T-helper 17 cell (primary cell): ENCODE results near the gene BORCS8. TPM values are rescaled to one million over a fixed set of nuclear protein-coding genes. Genes with fewer than 3 reads are reported as not detected.
"Not testable (repeated sequence)": the region's sequence is repeated elsewhere in the genome, so short reads cannot be mapped to it uniquely, and the experiment has no call there.

Source experiments
- ATAC-seq: fragments of 150-1000 bp; cut with Tn5 transposase; 2 replicates; pipeline ENCODE4 v1.10.0; 2021; ENCODE audit warnings: mild to moderate bottlenecking, moderate library complexity
- DNase-seq, 3 donors: peaks; one replicate each; pipeline versions ENCODE4 v3.0.0 to v3.0.0-alpha.2; 2020 to 2021
- H3K9me3 ChIP-seq: one replicate; pipeline ENCODE4 v1.7.0; 2013; ENCODE audit warnings: low read length, mild to moderate bottlenecking; ENCODE audit not compliant: control insufficient read depth, poor library complexity, severe bottlenecking
- H3K27ac Mint-ChIP-seq: one replicate; pipeline ENCODE4 v1.8.0; 2022; ENCODE audit warnings: mild to moderate bottlenecking, moderate library complexity, mixed read lengths
- H3K27me3 Mint-ChIP-seq: one replicate; pipeline ENCODE4 v1.8.0; 2022; ENCODE audit warnings: mixed read lengths
- H3K36me3 Mint-ChIP-seq: one replicate; pipeline ENCODE4 v1.8.0; 2022; ENCODE audit warnings: low read depth, mixed read lengths
- H3K4me1 Mint-ChIP-seq: one replicate; pipeline ENCODE4 v1.8.0; 2022; ENCODE audit warnings: mild to moderate bottlenecking, mixed read lengths
- H3K4me3 Mint-ChIP-seq: one replicate; pipeline ENCODE4 v1.8.0; 2022; ENCODE audit warnings: mild to moderate bottlenecking, moderate library complexity, mixed read lengths
- total RNA-seq, 4 donors: library from RNA in 2 of 4; stranded (reverse) in 2 of 4; gene quantifications; one replicate each; pipeline ENCODE4 v1.2.3 and lab custom pipeline; 2022 to 2026

The BORCS8 gene
- total RNA-seq, 2 donors from 2014 or later = 27.4 to 30.8 TPM

DNA sequence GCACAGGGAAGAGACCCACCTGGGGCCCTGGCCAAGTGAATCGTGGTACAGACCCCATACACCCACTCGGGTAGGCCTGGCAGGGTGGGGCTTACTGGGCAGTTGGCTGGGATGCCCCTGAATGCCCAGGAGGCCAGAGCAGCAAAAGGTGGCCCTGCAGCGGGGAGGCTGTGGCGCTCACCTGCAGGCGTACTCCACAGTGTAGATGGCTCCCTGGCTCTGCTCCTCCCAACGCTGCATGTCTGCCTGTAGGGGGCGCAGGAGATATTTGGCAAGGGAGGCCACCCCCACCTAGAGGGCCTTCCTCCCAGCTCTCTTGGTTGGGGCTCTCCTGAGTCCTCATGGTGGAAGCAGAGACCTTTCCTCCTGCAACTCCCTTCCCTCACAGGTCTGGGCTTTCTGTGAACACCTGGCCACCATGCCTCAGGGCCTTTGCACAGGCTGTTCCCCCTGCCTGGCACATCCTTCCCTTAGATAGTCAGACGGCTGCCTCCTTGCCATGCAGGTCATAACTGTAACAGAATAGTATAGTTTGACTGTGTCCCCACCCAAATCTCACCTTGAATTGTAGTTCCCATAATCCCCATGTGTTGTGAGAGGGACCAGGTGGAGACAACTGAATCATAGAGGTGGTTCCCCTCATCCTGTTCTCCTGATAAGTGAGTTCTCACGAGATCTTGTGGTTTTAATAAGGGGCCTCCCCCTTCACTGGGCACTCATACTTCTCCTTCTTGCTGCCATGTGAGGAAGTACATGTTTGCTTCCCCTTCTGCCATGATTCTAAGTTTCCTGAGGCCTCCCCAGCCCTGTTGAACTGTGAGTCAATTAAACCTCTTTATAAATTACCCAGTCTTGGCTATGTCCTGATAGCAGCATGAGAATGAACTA lies 5.9 kb downstream of the BORCS8 start:
- H3K9me3 ChIP-seq = no peaks in the 10 kb centered on the region
- Mint-ChIP-seq H3K27me3 (no peaks in the 10 kb centered on the region), H3K27ac (no peak overlapping the region), H3K4me1 (peaks cover 27% of the 10 kb centered on the region), H3K36me3 (peaks cover 3% of the 10 kb centered on the region), H3K4me3 (peak overlapping the region; percentile 19)
- ATAC-seq = peak; percentile 89
- peak; percentile 43 to 54 (median 49) for DNase-seq

- Mint-ChIP-seq H3K27me3 (no peaks in the 10 kb centered on the region), H3K4me3 (no peak overlapping the region), H3K36me3 (peaks cover 3% of the 10 kb centered on the region), H3K27ac (no peak overlapping the region), H3K4me1 (peaks cover 14% of the 10 kb centered on the region)
- no peak for DNase-seq
- no peak for ATAC-seq
- no peaks in the 10 kb centered on the region for H3K9me3 ChIP-seq
Observed at GRCh38 chr19:19181488-19181998, 10.4 kb downstream of the BORCS8 start.

GRCh38 chr19:19179548-19180441 lies 12.2 kb downstream of the BORCS8 start:
- DNase-seq (no peak), ATAC-seq (no peak)
- Mint-ChIP-seq H3K4me1 (peaks cover 11% of the 10 kb centered on the region), H3K4me3 (no peak overlapping the region), H3K36me3 (peaks cover 3% of the 10 kb centered on the region), H3K27ac (no peak overlapping the region), H3K27me3 (no peaks in the 10 kb centered on the region)
- no peaks in the 10 kb centered on the region for H3K9me3 ChIP-seq

- no peaks in the 10 kb centered on the region for H3K36me3 Mint-ChIP-seq
- no peaks in the 10 kb centered on the region for H3K9me3 ChIP-seq
- H3K4me3 Mint-ChIP-seq = no peak overlapping the region
- peak overlapping the region; percentile 87 for H3K27ac Mint-ChIP-seq
- DNase-seq (no peak), ATAC-seq (no peak)
- peaks cover 6% of the 10 kb centered on the region for H3K4me1 Mint-ChIP-seq
- no peaks in the 10 kb centered on the region for H3K27me3 Mint-ChIP-seq
Observed at GRCh38 chr19:19176950-19177349, 15.0 kb downstream of the BORCS8 start.

- not testable (repeated sequence) for H3K36me3 Mint-ChIP-seq, H3K27ac Mint-ChIP-seq, H3K27me3 Mint-ChIP-seq, H3K4me3 Mint-ChIP-seq, ATAC-seq, DNase-seq, H3K9me3 ChIP-seq
- H3K4me1 Mint-ChIP-seq = peaks cover 14% of the 10 kb centered on the region
Observed at GRCh38 chr19:19173243-19173642, 18.7 kb downstream of the BORCS8 start.

- H3K27me3 Mint-ChIP-seq = peaks cover 6% of the 10 kb centered on the region
- H3K27ac Mint-ChIP-seq = peak overlapping the region; percentile 8
- no peaks in the 10 kb centered on the region for H3K9me3 ChIP-seq
- H3K4me1 Mint-ChIP-seq = peaks cover 14% of the 10 kb centered on the region
- peaks cover 2% of the 10 kb centered on the region for H3K36me3 Mint-ChIP-seq
- ATAC-seq (no peak), DNase-seq (no peak)
- H3K4me3 Mint-ChIP-seq = no peak overlapping the region
Observed at GRCh38 chr19:19171821-19172532, 20.0 kb downstream of the BORCS8 start.

GRCh38 chr19:19170873-19171672 lies 20.9 kb downstream of the BORCS8 start:
- H3K9me3 ChIP-seq = no peaks in the 10 kb centered on the region
- H3K4me1 Mint-ChIP-seq = peaks cover 14% of the 10 kb centered on the region
- H3K27me3 Mint-ChIP-seq = peaks cover 6% of the 10 kb centered on the region
- ATAC-seq (no peak), DNase-seq (no peak)
- peaks cover 2% of the 10 kb centered on the region for H3K36me3 Mint-ChIP-seq
- H3K27ac Mint-ChIP-seq = peak overlapping the region; percentile 8
- peak overlapping the region; percentile 65 for H3K4me3 Mint-ChIP-seq

DNA sequence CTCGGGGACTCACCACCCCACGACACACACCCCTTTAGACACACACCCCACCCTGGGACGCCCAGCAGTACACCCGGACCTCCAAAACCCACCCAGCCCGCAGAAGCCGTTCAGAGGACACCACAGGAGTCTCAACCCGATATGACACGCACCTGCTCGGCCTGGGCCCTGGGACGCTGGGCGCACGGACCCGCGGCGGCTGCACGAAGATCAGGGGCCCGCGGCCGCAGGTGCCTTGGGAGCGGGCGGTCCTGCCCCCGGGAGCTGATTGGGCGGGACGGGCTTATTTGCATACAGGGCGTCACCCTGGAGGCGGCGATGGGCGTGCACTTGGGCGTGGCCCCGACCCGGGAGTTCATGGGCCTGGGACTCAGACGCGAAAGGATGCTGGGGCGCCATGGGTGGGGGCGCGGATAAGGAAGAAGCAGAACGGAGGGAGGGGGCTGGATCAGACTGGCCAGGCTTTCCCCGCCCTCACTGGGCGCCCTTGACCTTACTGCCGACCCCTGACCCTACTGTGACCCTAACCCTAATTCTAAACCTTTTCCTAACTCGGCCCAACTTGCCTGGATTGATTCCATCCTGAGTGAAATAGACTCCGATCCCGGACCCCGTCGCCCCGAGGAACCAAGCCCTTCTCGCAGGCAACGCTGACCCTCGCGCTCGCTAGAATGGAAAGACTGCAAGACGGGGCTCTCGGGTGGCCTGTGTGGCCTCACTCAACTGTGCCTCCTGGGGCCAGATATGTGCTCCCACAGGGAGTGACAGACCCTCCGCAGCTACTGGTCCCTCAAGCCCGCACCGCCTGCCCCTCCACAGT lies 21.7 kb downstream of the BORCS8 start, which contains the start of gene MEF2B:
Gene MEF2B (minus strand): TSS at position 211 of the 820 bp plus-strand sequence. CDS start 19,528 bp downstream, outside the sequence.
- peaks cover 6% of the 10 kb centered on the region for H3K27me3 Mint-ChIP-seq

DNA sequence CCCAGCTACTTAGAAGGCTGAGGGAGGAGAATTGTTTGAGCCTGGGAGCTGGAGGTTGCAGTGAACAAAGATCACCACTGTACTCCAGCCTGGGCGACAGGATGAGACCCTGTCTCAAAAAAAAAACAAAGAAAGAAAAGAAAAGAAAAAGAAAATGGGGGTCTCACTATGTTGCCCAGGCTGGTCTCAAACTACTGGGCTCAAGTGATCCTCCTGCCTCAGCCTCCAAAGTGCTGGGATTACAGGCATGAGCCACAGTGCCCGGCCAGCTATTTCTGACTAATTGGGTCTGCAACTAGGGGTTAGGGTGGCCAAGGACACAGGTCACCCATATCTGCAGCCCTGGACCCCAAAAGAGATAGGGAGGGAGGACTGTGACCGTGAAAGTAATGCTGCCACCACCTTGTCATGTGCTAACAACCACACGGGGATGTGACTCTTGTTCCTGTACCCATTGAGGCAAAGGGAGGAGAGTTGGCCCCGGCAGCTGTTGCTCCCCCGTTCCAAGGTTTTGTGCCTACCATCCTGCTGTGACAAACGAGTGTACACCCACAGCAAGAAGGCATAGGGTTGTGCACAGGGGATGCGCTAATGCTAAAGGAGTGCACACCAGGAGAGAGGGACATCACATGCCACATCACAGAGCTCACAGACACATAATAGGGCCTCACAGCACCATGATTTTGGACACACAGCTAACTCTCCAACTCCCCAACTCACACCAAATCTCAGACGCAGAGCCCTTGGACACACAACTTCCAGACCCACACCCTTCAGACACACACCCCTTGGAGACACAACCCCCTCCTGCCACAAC lies 22.5 kb downstream of the BORCS8 start:
- H3K27ac Mint-ChIP-seq = no peak overlapping the region
- H3K27me3 Mint-ChIP-seq = peaks cover 6% of the 10 kb centered on the region
- H3K4me3 Mint-ChIP-seq = peak overlapping the region; percentile 78
- DNase-seq = no peak
- ATAC-seq = no peak
- no peaks in the 10 kb centered on the region for H3K9me3 ChIP-seq
- peaks cover 2% of the 10 kb centered on the region for H3K36me3 Mint-ChIP-seq
- peaks cover 14% of the 10 kb centered on the region for H3K4me1 Mint-ChIP-seq

More for the DNA sequence above, 21.7 kb downstream of the BORCS8 start, which contains the start of gene MEF2B:
- Mint-ChIP-seq H3K4me1 (peaks cover 14% of the 10 kb centered on the region), H3K36me3 (peaks cover 2% of the 10 kb centered on the region), H3K27ac (no peak within 1 kb of the TSS), H3K4me3 (peak within 1 kb of the TSS; percentile 78)
- DNase-seq (peak; percentile 66 to 71 (median 66)), ATAC-seq (peak; percentile 97)
- H3K9me3 ChIP-seq = no peaks in the 10 kb centered on the region

DNA sequence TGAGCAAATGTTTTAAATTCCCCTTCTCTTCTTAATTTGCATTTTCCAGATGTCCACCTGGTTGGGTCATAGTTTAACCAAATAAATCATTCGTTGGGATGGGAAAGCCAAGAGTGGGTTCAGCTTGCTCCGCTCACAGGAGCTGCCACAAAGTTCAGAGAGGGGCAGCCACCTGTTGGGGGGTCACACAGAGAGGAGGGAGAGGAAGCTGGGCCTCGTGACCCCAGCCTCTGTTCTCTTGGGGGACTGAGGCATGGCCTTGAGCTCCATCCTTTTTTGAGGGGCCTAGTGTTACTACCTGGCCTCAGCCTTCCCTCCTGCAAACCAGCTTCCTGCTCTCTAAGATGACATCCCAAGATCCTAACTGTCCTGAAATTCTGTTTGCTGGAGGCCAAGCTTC lies 24.3 kb downstream of the BORCS8 start:
- no peak for ATAC-seq
- Mint-ChIP-seq H3K4me3 (no peak overlapping the region), H3K27me3 (peaks cover 6% of the 10 kb centered on the region), H3K4me1 (peaks cover 14% of the 10 kb centered on the region), H3K36me3 (peaks cover 2% of the 10 kb centered on the region), H3K27ac (no peak overlapping the region)
- no peak for DNase-seq
- no peaks in the 10 kb centered on the region for H3K9me3 ChIP-seq

GRCh38 chr19:19165396-19165795 lies 26.6 kb downstream of the BORCS8 start:
- H3K27ac Mint-ChIP-seq = no peak overlapping the region
- H3K4me1 Mint-ChIP-seq = peaks cover 11% of the 10 kb centered on the region
- peaks cover 2% of the 10 kb centered on the region for H3K36me3 Mint-ChIP-seq
- H3K4me3 Mint-ChIP-seq = no peak overlapping the region
- DNase-seq (no peak), ATAC-seq (no peak)
- H3K27me3 Mint-ChIP-seq = peaks cover under 1% of the 10 kb centered on the region
- H3K9me3 ChIP-seq = no peaks in the 10 kb centered on the region
